Measurements from ENCODE around the gene ABITRAM.
"Not testable (repeated sequence)": the region's sequence is repeated elsewhere in the genome, so short reads cannot be mapped to it uniquely, and the experiment has no call there.

ABITRAM gene

DNA sequence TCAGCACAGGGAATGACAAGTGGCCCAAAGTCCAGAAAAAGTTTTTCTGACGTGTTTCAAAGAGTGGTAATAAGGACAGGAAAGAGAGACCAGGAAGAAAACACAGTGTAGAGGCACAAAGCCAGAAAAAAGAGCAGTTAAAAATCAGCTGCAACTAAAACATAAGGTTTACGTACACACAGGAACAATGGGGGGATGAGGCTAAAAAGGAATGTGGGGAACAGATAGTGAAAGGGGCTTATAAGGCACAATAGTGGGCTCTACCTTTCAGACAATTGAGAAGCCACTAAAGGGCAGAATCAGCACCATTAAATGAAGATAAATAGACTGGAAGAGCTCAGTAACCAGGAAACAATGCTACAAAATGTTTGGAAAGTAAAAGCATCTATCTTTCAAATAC, 5.8 kb upstream of the ABITRAM start:
- no peak for DNase-seq (ENCODE audit: low read depth in 3 of 3, low spot score in 1 of 3)

DNA sequence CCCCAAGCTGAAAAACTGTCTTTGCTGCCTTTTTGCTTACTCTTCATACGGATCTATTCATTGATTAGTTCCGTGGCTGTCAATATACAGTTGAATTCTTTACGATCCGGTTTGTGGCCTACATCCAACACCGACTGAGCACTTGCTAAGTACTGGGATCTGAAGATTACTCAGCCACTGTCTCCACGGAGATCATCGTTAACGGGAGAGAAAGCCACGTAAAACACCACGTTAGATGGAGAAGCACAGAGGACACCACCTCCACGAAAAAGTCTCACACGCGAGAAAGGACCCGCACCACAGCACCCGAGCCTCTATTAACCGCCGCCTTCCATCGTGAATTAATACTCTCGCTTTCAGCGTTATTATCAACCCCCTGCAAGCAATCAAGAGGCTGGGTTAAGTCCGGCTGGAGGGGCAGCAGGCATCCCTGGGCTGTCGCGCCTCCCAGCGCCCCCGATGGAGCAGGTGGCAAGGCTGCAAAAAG, 926 bp upstream of the ABITRAM start:
- DNase-seq (ENCODE audit: low read depth in 3 of 3, low spot score in 1 of 3), result peak in 1 of 3 donors; percentile 8

DNA sequence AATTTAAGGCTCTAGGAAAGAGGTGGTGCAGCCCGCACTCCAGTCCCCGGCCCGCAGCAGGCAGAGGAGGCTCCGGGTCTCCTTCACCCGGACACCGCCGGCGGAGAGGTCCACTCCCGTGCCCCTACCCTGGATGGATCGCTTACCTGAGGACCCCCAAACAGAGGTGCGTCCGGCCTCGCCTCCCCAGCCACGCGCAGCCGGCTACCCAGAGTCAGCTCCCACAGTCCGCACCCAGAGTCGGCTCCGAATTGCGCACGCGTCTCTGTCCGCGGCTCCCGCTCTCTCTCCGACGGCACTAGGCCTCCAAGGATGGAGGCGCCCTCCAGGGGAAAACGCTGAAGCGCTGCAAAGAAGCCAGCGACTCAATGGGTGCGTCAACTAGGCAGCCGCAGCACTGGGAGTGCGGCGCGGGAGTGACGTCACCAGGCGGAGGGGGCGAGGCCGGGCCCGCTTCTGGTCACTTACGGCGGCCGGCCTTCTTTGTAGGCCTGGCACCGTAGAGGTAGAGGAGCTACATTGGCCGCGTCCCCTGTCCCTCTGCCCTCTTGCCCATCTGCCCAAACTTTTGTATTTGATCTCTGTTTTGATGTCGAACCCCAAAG, 380 bp upstream of the ABITRAM start, which contains the start of gene ELP1:
Gene ELP1 (minus strand): TSS at position 407 of the 605 bp plus-strand sequence. CDS start 2,978 bp downstream, outside the sequence.
- peak; percentile 74 to 84 (median 75) for DNase-seq (ENCODE audit: low read depth in 3 of 3, low spot score in 1 of 3)

DNA sequence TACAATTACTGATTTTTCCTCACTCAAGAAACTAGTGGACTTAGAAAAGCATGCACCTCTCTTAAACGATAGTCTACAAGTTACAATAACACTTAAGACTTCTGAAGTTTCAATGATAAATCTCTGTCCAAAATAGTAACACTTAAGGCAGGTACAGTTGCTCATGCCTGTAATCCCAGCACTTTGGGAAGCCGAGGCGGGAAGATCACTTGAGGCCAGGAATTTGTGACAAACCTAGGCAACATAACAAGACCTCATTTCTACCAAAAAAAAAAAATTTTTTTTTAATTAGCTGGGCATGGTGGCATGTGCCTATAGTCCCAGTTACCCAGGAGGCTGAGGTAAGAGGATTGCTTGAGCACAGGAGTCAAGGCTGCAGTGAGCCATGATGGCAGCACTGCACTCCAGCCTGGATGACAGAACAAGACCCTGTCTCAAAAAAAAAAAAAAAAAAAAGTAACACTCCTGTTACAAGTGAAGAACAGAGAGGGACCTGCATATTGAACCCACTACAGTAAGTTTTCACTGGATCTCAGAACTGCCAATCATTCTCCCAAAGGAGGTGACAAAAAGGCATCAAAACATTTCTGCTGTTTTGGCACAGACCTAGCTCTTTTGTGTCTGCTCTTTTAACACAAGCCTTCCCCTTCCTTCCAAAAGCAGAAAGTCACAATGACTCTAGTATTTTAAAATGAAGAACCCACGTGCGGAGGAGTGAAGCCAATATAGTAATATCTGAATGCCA, 3.5 kb downstream of the ABITRAM start:
- DNase-seq (ENCODE audit: low read depth in 3 of 3, low spot score in 1 of 3), result no peak

DNA sequence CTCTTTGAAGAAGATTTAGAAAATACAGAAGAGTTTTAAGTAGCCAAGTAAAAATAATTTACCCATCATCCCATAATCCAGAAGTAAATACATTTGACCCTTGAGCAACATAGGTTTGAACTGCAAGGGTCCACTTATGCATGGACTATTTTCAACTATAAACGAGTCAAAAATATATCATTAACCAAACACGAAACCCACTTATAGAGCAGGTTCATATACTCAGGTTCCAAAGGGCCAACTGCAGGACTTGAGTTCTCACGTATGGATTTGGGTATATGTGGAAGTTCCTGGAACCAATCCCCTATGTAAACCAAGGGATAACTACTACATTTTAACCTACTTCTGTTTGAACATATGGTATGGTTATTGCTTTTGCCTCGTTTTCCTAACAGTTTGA, 5.8 kb downstream of the ABITRAM start:
- no peak for DNase-seq (ENCODE audit: low read depth in 3 of 3, low spot score in 1 of 3)

DNA sequence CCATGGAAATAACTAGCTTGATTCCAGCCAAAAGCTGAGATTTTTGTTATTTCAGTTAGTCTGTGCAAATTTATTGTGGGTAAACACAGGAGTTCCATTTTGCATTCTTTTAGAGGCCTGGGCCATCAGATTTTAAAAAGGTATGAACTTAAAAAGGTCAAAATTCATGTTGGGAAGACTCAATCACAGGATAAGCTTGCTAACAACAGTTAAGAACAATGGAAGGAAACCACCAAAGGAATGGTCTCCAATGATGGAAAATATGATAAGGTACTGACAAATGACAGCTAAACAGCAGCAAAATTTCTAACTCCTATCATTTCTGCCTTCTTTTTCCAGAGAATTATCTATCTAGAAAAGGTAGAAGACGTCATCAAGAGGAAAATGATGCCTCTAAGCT, 16.0 kb downstream of the ABITRAM start:
- no peak for DNase-seq (ENCODE audit: low read depth in 3 of 3, low spot score in 1 of 3)

DNA sequence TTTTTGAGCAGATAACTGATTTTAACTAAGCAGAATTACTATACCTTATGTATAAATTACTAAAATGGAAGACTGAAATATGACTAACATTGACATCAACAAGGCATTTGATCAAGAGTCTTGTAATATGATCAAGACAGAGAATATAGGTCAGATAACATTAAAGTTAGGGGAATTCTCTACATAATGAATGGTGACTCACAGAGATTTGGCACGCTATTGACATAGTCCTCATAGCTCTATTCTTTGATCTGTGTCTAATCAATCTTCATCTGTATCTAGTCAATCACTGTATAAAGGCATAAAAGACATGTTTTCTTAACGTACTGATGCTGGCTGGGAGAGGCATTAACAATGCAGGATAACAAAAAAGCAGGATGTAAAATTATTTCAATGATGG, 17.4 kb downstream of the ABITRAM start:
- no peak for DNase-seq (ENCODE audit: low read depth in 3 of 3, low spot score in 1 of 3)

DNA sequence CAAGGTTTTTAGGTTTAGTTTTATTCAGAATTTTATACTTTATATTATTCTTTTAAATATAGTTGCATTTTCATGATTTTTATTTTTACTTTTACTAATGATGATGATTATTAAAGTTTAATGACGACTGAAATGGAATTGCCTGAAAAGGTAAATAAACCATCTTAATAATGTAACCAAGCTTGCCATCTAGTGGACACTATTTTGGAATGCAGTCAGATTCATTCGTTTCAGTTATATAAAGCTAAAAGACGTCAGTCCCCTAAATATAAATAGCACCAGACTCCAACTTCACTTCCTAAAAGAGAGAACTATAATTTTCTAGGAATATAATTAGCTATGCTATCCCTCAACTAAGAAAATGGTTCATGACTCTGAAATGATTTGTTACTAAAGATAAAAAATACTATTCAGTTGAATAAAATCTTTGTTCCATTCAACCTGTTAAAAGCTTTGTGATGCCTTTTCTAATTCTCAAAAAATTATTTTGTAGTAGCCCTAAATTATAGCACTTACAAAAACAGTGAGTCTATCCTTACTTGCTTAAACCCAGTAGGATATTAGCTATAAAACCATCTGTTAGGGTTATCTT, 19.9 kb downstream of the ABITRAM start:
- DNase-seq (ENCODE audit: low read depth in 3 of 3, low spot score in 1 of 3), result no peak

DNA sequence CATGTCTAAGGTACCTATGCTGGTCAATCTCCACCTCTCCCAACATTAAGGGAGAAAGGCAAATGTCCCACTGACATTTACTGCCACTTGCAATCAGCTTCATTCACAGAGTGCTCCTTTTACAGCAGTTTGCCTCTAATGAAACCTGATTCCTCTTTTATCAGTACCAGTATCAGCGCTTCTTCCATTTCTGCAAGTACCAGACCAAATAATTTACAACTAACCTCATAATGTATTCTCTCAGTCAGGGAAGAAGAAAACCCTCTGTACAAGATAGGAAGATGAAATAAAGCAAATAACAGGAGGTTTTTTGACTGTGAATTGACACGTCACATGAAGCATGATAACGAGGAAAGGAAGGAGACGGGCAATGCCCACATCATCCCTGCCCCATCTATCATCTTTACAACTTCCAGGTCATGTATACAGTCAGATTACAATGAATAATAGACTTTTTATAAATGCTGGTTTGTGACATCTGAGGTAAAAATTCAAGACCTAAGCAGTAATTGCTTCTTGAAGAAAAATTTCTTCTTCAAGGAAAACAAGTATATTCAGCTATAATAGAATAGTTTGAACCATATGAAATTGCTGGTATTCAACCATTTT, 21.9 kb downstream of the ABITRAM start:
- no peak for DNase-seq (ENCODE audit: low read depth in 3 of 3, low spot score in 1 of 3)

DNA sequence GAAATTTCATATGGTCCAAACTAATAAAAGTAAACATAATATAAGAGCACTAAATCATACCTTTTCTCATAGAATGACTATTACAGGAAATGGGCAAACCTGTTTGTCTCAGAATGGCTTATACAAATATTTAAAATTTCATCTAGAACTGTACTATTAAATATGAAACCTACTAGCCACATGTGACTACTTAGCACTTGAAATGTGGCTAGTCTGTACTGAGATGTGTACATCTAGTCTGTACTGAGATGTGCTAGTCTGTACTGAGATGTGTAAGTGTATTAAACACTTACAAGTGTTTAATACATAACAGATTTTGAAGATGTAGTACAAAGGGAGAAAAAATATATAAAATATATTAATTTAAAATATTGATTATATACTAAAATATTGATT, 22.4 kb downstream of the ABITRAM start:
- no peak for DNase-seq (ENCODE audit: low read depth in 3 of 3, low spot score in 1 of 3)

DNA sequence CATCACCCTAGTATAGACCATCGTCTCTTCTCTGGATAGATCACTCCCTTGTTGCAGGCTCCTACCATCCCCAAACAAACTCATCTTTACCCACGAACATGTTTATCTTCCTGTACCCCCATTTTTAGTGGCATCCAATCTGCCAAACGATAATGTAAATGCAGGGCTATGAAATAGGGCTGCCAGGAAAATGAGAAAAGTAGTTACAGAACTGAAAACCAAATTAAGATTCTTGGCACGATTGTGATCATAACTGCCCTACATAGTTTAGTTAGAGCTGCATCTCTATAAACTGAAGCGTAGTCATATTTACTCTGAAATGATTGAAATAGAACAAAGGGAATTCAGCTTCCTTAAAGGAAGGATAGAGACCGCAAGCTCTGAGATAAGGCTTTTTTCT, 26.1 kb downstream of the ABITRAM start:
- no peak for DNase-seq (ENCODE audit: low read depth in 3 of 3, low spot score in 1 of 3)

DNA sequence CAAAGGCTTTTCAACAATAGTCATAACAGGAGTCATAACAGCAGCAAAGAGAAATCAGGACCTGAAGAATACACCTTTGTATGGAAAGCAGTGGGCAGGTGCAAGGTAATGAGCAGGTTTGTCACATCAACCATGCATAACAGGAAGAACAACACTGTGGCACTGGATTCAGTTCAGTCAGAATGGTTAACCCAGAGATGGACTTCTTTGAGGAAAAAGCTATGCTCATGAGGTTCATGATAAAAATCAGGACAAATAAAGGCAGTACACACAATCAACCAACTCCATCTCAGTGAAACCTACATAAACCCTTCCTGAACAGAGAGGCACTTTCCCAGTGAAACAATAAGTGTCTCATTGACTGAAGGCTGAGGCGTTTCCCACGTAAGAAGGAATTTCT, 27.0 kb downstream of the ABITRAM start:
- DNase-seq (ENCODE audit: low read depth in 3 of 3, low spot score in 1 of 3), result no peak

DNA sequence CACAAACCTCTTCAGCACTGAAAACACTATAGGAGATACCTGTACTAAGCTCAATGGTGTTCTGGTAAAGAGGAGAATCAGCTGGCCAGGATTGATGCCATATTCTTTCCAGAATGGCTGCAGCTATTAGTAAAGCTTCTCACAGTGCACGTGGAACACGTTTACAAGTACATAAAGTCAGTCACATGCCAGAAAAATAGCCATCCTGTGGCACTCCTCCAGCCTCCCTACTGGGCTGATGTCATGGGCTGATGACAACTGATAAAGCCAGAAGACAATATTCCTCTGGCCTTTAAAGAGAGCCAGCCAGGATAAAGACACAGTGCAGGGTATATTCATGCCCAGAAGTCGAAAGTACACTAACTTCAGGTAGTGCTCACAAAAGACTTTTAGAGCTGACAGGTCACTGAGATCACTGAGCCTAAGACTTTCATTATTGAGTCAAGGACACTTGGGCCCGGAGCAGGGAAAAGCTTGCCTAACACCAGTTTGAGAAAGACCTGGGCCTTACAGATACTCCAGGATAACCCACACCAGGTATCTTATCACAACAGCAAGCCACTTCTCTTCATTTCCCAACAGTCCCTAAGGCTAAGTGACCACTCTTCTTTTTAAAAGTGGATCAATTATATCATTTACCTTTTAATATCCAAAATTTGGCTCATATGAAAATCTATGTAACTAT, 29.4 kb downstream of the ABITRAM start:
- DNase-seq (ENCODE audit: low read depth in 3 of 3, low spot score in 1 of 3), result no peak

DNA sequence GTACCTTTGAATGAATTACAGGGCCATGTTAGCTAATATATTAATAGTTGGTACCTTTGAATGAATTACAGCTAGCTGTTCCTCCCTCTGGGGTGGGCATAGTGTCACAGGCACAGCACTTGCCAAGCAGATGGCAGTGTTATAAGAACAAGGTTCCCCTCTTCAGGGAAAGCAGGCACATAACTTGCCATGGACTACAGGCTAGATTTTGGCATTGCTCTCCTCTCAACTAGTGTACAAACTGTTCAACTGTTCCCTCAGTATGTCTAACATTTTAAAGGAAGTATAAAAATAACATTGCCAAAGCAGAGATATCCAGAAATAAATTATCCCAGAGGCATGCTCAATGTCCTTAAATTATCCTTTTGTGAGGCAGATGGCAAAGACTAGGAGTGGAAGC, 33.7 kb downstream of the ABITRAM start:
- no peak for DNase-seq (ENCODE audit: low read depth in 3 of 3, low spot score in 1 of 3)

DNA sequence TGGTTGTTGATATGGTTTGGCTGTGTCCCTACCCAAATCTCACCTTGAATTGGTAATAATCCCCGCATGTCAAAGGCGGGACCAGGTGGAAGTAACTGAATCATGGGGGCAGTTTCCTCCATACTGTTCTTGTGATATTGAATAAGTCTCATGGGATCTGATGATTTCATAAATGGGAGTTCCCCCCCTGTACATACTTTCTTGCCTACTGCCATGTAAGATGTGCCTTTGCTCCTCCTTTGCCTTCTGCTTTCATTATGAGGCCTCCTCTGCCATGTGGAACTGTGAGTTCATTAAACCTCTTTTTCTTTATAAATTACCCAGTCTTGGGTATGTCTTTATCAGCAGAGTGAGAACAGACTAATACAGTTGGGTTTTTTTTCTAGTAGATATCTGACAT, 37.2 kb downstream of the ABITRAM start:
- not testable (repeated sequence) for DNase-seq (ENCODE audit: low read depth in 3 of 3, low spot score in 1 of 3)

DNA sequence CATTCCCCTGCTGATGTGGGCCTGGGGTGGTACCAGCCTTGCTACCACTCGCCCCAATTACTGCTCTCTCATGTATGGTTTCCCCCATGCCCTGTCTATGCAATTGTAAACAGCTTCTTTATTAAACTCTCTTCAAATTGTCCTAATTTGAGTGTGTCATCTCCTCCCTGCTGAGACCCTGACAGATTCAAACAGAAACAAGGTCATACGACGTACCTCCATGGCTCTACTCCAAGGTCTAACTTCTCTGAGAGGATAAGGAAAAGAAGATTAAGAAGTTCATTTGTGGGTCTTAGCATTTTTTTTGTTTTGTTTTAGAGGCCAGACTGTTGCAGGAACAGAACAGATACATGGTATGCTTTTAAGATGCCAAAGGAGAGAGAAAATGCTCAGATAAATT, 38.0 kb downstream of the ABITRAM start:
- no peak for DNase-seq (ENCODE audit: low read depth in 3 of 3, low spot score in 1 of 3)

DNA sequence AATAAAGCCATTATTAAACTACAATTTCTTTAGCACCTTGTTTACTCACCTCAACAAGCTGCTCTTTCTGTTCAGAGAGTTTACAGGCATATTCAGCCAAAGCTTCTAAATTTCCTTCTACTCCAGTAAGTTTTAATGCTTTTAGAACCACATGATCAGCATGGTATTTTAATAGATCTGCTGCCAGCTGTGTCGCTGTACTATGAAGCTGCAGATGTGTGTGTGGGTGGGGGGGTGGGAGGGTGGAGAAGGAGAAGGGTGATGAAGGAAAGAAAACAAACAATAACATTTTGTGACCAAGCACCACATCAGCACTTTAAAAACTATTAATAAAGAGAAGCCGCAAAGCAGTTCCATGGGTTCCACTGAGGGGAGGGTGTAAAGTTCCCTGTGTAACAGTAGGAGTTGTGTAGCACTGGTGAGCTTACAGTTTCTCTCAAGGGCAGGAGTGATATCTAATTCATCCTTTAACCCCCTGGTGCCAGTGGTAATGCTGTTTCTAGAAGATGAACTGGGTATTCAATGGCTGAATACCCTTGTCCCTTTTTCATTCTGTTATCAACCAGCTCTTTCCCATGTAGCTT, 38.5 kb downstream of the ABITRAM start:
- no peak for DNase-seq (ENCODE audit: low read depth in 3 of 3, low spot score in 1 of 3)

DNA sequence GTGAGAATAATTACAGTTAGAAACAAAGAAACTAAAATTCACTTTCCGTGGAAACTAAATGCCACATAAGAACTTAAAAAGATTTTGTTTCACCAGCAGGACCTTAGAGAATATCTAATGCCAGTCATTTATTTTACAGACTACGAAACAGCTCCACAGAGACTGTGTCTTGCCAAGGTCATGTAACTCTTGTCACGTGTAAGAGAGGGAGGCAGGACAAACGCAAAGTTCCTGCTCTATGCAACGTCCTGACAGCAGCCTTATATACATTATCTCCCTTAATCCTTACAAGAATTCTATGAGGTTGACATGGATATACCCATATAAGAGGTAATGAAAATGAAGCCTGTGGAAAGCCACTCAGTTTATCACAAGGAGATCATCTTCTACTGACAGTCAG, 39.7 kb downstream of the ABITRAM start:
- DNase-seq (ENCODE audit: low read depth in 3 of 3, low spot score in 1 of 3), result no peak

DNA sequence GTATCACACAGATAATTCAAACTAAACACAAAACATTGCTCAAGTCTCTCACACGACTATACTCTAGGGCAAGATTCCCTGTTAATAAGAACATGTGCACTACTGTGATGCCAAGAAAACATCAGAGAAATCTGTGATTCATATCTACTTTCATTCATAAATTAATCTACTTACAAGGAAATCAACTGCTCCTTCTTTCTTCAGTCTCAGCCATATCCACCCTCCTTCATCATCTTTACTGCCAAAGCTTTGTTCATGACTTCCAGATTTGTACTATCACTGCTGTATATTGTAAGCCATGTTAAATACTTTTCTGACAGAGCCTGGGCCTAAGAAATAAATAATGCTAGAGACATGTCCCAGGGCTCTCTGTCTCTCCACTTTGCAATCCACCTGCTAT, 44.0 kb downstream of the ABITRAM start:
- no peak for DNase-seq (ENCODE audit: low read depth in 3 of 3, low spot score in 1 of 3)

DNA sequence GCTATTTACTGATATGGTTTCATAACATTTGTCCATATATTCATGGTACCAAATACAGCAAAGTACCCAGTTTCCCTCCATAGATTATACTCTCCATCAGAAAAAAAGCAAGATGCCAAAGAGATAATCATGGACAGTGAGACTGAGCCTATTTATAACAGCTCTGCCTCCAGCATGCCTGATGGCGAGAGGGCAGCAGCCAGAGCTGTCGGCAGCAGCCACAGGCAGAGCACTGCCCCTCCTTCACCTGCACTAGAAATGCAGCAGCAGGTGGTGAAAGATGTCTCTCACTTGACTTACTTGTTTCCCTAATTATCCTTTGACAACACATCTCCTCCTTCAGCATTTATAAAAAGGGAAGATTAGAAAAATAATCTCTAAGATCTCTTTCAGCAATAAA, 46.7 kb downstream of the ABITRAM start:
- no peak for DNase-seq (ENCODE audit: low read depth in 3 of 3, low spot score in 1 of 3)

DNA sequence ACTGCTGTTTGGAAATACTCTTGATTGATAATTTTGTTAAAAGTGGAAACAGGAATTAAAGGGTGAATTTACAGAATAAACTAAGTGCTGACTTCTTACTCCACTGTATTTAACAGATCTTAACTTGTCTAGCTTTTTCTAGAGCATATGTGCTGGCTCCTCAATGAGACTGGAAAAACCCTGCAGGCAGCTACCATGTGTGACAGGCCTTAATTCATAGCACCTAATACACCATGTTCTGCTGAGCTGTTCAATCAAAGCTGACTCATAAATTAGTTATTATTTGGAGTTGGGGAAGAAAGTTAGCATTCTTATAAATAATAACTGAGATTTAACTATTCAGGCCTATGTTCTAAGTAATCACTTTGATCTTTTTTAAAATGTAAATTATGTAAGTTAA, 49.7 kb downstream of the ABITRAM start:
- DNase-seq (ENCODE audit: low read depth in 3 of 3, low spot score in 1 of 3), result no peak
